Keratinocyte (primary cell): ENCODE data around the gene DAGLA.
A peak's percentile ranks its signal among the peaks of the same experiment; 100 is the strongest.

Experiments
- CTCF ChIP-seq, 3 experiments: IDR thresholded peaks in 1 of 3; conservative IDR thresholded peaks in 1 of 3; optimal IDR thresholded peaks in 1 of 3; 2 replicates in 2 of 3; 3 replicates in 1 of 3; pipeline versions ENCODE3 to v1.5.1; 2011; ENCODE audit warnings: low read length in 3 of 3, mild to moderate bottlenecking in 3 of 3, moderate library complexity in 2 of 3, control low read depth in 1 of 3, inconsistent platforms in 1 of 3; ENCODE audit not compliant: insufficient read depth in 2 of 3; ENCODE audit errors: extremely low read depth in 1 of 3
- EZH2 ChIP-seq: IDR thresholded peaks from one replicate; pipeline ENCODE4 v1.6.1; 2012; ENCODE audit warnings: inconsistent platforms, mild to moderate bottlenecking, low read length, moderate library complexity

DNA sequence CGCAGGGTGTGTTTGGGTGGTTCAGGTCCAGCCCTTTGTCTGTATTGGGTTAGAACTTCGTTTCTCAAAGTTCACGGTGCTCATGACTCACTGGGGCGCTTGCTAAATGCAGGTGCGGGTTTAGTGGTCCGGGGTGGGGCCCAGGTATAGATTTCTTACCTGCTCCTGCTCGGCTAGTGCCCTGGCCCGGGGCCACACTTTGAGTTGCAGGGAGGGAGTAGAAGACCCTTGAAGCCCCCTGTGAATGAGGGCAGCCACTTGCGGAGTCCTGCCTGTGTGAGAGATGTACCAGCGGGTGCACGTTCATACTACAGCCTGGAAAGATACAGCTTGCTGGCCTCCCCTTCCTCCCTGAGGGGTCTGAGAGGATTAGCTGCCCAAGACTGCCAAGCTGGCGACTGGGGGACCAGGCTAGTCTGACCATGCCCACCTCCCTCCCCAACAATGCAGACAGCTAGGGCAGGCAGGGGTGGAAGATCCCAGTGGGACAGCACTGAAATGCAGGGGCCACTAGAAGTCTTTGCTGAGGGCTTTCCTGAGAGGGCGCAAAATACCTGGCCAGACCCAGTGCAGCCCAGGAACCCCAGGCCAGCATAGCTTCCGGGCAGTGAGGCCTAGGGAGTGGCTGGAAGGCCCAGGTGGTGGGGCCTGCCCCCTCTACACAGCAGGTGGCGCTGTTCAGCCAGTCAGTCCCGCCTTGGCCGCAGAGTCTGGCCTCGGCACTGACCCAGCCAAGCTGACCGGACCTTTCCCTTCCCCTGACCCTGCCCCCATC is 67.2 kb downstream of the DAGLA start:
- TF ChIP-seq CTCF (optimal IDR thresholded peaks at IDR 0.05 in 1 of 3, IDR thresholded peaks at IDR 0.05 in 1 of 3, conservative IDR thresholded peaks at IDR 0.05 in 1 of 3; ENCODE audit: extremely low read depth in 1 of 3, insufficient read depth in 2 of 3, low read length in 3 of 3) (peak; percentile 69 to 97 (median 94)), EZH2 (no peak)
